Activated CD8-positive, alpha-beta memory T cell treated with anti-CD3 and anti-CD28 coated beads, Interleukin-2, amount 50 U/mL, for 4 hours (primary cell): Measurements from ENCODE around the gene MAP2K7.
"Not testable (repeated sequence)": the region's sequence is repeated elsewhere in the genome, so short reads cannot be mapped to it uniquely, and the experiment has no call there.

ENCODE experiments used
- DNase-seq: peaks from one replicate; pipeline ENCODE4 v3.0.0-alpha.2; 2020

MAP2K7 gene

DNA sequence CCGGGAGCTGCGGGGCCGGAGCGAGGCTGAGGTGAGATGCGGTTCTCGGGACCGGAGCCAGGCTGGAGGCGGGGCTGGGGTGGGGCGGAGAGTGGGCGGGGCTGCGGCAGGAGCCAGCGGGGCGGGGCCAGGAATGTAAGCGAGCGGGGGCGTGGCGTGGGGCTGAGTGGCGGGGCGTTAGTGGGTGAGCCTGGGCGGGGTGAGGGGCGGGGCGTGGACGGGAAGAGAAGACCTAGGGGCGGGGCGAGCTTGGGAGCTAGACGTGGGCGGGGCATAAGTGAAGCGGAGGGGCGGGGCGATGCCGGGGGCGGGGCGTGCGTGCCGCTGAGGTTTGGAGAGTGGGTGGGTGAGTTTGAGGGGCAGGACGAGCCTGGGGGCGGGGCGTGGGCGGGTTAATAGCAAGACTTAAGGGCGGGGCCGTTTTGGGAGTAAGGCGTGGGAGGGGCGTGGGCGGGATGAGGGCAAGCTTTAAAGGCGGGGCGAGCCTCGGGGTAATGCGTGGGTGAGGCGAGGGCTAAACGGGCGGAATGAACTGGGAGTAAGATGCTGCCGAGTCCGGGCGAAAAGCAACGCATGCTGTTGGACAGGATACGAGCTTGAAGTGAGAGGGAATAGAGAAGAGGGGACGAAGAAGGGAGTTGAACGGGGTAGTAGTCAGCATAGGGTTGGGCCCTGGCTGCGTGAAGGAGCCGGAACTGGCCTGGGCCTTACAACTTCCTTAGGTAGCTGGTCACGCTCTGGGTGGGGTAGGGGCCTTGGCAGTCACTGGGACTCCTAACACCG, 17.0 kb downstream of the MAP2K7 start:
- DNase-seq: peak; percentile 100

DNA sequence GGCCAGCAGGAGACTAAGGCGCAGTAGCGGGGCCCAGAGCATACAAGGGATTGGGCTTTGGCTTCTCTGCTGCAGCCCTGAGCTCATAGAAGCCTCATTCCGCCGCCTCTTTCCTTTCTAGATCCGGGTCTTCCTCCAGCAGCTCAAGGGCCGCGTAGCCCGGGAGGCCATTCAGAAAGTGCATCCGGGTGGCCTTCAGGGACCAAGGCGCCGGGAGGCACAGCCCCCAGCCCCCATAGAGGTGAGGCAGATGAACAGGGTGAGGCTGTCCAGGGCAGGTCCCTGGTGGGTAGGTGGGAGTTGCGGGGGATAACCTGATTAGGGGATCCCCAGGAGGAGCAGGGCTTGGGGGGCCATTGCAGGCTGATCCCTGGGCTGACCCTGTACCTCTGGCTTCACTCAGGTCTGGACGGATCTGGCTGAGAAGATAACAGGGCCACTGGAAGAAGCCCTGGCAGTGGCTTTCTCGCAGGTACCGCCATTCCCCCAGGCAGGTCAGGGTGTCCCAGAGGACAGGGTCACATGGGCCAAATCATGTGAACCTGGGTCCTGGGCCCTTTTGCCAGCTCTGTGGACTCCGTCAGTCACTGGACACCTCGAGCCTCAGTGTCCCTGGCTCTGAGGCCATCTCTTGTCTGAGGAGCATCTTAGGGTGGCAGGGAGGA, 17.8 kb downstream of the MAP2K7 start:
- no peak for DNase-seq

DNA sequence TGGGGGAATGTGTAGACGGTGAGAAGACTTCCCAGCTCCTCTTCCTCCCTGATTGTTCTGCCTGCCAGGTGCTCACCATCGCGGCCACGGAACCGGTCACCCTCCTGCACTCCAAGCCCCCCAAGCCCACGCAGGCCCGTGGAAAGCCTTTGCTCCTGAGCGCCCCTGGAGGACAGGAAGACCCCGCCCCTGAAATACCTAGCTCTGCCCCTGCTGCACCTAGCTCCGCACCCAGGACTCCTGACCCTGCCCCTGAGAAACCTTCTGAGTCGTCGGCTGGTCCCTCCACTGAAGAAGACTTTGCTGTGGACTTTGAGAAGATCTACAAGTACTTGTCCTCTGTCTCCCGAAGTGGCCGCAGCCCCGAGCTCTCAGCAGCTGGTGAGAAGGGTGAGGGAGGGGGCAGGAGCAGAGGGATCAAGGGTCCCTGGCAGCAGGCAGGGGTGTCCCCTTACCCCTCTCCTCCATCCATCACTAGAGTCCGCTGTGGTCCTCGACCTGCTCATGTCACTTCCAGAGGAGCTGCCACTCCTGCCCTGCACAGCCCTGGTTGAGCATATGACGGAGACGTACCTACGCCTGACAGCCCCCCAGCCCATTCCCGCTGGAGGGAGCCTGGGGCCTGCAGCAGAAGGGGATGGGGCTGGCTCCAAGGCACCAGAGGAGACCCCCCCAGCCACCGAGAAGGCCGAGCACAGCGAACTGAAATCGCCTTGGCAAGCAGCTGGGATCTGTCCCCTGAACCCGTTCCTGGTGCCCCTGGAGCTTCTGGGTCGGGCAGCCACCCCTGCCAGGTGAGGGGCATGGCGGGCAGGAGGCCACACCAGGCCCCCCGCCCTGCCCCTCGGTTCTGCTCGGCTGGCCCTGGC, 18.5 kb downstream of the MAP2K7 start:
- no peak for DNase-seq

DNA sequence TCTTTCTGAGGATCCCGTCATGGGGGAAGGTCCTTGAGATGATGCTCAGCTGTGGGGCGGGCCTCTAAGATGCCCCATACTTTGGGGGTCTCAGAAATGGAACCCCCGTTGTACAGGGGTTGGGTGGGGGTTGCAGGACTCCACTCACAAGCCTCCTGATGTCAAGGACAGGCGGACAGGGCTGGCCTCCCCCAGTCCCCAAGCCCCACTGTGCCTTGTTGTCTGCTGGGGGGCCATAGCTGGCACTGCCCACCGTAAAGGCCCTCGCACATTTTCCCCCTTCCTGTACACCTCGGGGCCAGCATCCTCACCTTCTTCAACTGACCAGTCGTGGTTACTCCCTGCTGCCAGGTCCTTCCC, 19.1 kb downstream of the MAP2K7 start:
- no peak for DNase-seq

DNA sequence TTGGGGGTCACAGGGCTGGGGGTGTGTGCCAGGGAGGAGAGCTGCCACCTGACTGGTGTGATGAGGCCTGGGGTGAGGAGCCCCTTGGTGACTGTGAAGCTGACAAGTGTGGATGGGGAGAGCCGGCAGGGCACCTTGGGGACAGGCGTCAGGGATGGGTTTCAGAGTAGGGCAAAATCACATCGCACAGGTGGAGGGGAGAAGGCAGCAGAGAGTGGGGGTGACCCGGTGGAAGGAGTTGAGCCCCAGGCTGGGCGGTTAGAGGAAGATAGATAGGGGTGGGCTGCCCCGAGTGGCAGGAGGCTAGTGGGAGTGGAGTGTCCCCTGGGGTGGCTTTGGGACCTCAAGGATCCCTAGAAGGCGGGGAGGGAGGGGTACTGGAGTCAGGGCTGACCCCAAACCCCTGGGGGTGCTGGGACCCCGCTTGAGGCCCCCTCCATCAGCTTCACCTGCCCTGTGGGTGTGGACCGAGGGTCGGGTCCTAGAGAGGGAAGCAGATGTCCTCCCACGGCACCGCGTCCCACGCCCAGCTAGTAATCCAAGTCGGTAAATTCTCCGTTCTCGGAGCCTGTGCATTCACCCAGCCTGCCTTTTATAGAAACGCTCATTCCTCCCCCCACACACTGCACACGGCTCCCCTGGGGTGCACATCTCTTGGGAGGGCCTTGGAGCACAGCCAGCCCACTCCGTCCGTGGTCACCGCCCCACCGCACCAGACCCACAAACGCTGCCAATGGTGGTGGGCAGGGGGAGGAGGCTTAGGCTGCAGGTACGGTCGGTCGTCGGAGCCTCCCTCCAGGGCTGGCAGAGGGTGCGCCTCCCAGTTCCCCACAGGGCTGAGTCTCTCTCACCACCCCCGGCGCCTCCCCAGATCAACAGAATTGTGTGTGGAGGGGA, 19.9 kb downstream of the MAP2K7 start:
- DNase-seq: no peak

DNA sequence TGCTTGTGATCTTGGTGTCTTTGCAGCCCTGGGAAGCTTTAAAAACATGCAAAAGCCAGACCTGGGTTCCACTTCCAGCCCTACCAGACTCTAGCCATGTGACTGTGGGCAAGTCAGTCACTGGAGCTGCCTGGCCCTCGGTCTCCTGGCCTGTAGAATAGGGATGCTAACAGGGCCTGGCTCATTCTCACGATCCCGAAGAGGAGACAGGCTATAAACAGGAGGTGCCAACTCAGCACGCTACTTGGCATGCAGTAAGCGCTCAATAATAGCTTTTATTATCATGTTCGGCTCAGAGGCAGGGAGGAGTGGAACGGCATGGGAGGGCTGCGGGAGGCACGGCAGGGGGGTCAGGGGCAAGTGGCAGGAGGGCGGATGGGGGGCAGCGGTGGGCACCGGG, 20.6 kb downstream of the MAP2K7 start:
- no peak for DNase-seq

DNA sequence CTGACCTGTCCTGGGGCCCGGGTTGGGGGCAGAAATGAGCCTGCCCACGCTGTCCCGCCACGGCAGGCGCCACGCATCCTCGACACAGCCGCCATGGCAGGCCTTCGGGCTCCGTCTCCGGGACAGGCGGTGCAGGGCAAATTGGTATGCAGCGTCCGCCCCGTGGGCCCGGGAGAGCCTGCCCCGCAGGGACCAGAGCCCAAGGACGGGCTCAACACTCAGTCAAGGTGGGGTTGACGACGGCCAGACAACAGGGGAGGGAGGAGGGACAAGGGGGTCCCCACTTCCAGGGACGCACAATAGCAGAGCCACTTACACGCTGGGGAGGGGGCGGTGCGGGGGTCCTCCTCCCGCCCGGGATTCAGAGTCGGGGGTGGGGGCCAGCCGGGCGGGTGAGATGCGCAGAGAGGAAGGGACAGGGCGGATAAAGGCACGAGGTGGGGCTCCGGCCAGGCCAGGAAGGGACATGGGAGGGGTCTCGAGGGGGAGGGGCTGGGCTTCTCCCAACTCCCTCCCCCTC, 21.0 kb downstream of the MAP2K7 start:
- no peak for DNase-seq

DNA sequence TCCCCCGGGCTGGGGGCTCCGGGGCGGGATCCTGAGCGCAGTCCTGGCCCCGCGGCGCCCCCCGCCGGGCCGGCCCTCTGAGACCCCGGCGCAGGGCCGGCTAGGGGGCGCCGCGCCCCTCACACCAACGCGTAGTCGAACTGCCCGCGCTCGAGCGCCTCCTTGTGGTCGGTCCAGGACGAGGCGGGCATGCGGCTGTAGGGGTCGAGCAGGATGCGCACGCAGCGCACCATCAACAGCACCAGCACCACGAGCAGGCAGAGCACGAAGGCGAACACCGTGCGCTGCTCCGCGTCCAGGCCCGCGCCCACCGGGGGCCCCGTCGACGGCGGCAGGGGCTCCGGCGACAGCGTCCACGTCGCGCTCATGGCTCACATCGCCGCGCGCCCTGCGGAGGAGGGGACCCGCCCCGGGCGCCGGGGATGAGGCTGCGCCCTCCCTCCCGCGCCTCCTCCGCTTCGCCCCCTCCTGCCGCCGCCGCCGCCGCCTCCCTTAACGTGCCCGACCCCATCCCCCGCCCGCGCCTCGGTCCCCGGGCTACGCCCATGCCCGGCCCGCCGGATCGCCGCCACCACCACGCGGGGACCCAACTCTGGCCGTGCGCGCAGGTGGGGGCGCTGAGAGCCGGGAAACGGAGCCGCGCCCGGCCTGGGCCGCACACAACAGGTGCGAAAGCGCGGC, 21.6 kb downstream of the MAP2K7 start:
- DNase-seq: peak; percentile 79

DNA sequence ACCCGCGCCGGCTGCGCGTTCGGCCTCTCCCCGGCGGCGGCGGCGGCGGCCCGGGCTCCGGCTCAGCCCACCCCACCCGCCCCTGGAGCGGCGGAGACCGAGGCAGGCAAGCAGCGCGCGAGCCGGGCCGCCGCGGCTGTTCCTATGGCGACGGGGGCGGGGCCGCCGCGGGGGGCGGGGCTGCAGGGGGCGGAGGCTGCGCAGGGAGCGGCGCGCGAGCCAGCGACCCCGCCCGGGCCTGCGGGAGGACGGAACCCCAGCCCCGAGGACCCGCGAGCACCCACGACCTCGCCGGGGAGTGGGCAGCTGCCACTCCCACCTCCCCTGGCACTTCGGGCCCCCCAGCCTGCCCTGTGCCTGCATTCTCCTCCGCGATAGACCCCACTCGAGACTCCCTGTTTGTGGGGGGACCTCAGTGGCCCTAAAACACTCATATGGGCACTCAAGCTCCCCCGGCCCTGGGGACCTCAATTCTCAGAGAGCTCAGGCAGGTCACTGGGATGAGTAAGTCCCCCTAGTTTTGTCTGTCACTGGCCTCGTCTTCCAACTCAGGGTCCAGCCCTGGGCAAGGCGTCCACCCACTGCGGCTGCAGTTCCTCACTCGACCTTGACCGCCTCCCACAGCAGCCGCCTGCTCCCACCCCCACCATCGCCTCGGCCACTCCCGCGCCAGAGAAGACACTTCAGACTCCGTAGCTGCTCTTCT, 22.5 kb downstream of the MAP2K7 start, which contains the start of gene CTXN1:
TSS of gene CTXN1 (minus strand) at position 115 of the 706 bp plus-strand sequence. CDS start 597 bp downstream, outside the sequence.
- peak; percentile 81 for DNase-seq

DNA sequence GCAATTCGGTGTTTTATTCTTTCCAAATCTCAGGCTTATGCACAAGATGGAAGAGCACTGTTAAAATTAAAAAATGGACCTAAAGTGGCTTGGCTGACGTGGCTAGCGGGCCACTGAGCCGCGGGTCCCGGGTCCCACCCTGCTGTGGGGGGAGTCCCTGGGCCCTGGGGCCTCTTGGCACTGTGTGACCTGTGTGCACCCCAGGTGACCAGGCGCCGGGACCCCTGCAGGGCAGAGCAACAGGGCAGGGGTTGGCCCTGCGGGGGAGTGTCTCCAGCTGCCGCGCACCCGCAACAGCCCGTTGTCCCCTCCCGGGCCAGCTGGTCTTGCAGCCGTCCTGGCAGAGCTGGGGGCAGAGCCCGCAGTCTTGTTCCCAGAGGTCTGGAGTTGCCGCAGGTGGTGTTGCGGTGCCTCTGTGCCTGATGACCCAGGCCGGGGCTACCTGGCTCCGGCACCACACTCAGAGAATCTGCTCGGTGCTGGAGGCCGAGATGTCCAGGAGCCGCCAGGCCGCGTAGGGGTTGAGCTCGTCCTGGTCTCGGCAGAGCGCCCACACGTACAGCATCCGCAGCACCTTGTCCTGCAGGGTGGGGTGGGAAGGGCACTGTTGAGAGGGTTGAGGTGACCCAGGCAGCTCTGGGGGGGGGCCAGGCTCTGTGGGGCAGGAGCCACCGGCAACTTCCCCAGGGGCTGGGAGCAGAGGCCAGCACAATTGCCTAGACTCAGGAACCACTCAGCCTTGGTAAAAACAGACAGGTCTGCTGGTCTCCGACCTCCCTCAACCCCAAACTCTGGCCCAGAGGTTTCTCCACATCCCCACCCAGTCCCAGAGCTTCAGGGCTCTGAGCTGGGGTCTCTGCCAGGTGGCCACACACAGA, 23.3 kb downstream of the MAP2K7 start:
- DNase-seq: no peak

DNA sequence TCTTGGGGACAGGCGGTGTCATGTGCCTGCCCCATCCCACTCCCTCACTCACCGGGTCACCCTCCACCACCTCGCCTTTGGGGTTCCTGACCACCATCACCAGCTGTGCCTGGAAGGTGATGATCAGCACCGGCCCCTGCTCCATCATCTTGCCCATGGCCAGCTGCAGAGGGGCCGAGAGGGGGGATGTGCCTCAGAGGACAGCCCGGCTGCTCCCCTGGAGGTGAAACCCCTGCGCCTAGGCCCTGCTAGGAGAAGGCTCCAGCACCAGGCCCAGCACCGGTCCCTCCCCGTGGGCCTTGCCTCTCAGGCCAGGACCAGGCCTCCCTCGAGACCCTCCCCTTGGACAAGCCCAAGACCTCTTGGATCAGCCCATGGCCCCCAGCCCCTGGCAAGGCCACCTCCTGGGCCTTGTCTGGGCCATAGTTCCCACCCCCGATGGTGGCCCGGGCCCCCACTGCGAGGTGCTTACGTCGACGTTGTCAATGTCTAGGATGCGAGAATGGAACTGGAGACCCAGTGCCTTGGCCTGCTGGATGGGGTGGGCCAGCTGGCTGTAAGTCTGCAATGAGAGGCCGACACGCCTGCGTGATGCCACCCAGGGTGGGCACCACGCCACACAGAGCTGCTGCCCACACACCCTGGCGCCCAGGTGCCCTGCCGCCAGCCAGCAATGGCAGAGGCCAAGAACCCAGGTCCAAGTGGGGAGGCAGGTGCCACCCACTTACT, 24.1 kb downstream of the MAP2K7 start:
- DNase-seq: no peak

DNA sequence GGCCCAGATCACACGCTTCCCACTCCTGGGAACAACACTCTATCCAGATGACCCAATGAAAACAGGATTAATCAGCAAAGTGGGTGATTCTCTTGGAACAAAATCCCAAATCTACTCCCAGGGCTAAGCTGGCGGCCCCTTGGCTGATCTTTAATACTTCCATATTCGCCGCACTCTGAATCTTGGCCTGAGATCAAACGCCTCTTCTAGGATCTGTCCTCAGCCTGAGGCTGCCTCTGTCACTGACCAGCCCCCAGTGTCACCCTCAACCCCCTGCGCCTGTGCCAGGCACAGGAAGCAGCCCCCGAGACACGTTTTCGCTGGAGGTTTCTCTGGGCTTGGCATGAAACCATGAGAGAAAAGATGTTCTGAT, 24.6 kb downstream of the MAP2K7 start:
- DNase-seq: no peak

DNA sequence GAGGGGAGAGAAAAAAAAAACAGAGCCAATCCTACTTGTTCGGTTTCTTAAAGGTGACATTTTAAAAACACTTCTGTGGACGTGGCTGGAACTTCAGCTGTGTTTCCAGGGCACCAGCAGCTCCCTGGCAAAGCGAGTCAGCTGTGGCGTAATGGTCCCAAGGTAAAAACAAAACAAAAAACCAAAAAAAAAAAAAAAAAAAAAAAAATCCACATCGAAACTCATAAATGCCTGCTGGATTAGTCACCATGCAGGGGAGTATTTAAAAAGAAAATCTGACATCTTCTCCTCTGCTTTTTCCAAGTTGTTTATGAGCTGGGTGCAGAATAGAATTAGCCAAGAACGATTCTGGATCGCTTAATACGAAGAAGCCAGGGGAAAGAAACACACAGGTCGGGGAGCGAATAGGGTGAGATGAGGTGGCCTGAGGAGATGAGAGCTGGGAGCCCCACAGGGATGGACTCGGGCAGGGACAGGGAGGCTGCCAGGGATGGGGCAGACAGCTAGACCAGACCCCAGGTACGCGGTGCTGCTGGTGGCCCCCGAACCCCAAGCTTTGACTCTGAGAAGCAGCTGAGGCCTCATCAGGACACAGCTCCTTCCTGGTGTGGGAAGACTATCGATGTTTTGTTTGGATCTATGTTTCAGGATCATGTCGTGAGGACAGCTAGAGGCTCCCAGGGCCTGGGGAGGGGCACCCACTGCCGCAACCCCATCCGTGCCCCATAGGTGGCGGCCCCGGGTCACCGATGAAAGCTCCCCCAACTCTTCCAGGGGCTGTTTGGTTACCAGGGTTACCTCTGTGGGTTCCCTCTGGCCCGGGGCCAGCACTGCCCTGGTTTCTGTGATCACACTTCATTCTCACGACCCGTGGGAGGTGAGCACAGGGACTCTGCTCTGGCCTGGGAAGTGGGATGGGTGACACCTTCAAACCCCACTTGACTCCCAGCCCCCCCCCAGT, 25.3 kb downstream of the MAP2K7 start:
- peak; percentile 66 for DNase-seq

DNA sequence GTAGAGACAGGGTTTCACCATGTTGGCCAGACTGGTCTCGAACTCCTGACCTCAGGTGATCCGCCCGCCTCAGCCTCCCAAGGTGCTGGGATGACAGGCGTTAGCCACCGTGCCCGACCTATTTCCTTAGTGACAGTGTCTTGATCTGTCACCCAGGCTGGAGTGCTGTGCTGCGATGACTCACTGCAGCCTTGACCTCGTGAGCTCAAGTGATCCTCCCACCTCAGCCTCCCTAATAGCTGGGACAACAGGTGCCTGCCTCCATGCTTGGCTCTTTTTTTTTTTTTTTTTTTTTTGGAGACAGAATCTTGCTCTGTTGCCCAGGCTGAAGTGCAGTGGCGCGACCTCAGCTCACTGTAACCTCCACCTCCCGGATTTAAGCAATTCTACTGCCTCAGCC, 26.4 kb downstream of the MAP2K7 start:
- not testable (repeated sequence) for DNase-seq

DNA sequence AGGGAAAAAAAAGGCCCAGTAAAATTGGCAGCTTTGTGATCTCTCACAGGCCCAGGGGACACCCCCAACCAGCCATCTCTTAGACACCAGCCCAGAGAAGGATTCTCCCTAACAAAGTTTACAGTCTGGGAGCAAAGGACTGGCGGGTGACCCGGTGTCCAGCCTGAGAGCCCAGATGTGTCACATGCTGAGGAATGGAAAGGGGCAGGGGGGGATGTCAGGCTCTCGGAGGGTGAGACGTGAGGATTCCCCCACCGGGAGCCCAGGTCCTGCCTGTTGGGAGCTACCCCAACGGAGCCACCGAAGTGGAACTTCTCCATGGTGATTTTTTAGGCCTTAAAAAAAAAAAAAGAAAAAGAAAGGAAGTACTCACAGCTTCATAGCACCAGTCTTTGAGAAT, 27.1 kb downstream of the MAP2K7 start:
- no peak for DNase-seq

DNA sequence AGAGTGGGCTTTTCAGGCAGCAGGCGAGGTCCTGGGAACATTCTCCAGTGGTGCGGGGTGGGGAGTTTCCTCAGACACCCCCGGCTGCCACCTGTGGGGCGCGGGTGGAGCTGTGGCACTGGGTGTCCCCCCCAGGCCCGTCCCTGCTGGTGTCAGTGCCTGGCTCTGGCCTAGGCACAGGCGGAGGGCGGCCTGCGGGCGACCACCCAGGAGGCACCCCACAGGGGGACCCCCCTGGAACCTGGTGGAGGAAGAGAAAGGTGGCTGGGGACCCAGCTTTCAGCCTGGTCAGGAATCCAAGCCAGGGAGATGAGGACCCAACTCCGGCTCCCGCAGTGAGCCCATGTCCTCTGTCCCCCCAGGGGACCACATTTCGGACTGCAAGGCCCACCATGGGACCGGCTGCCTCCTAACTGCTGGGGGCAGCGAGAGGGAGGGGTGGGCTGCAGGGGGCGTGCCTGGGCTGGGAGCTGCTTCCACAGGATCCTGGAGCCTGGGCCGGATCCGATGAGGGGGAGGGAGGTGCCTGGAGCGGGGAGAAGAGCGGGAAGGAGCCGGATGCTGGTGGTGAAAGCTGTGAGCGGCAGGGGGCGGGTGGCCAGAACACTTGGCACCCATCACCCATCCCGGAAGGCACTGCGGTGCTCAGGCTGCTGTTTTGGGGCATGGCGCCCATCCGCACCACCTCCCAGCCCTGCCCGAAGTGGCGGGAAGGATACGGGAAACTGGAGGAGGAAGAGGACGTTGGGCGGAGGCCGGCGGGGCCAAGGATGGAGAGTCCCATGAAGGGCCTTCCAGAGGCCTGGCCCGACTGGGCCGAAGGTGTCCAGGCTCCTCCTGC, 27.8 kb downstream of the MAP2K7 start:
- DNase-seq: no peak
